Hippocampal formation (tissue), 2 donors: ENCODE data around the gene ACTG1.
A peak's percentile ranks its signal among the peaks of the same experiment; 100 is the strongest.

Experiments used
- DNase-seq, 2 donors: peaks; one replicate each; lab custom pipeline; 2025; lab: John Stamatoyannopoulos, UW

ACTG1 gene

GRCh38 chr17:81481073-81481799 is 31.4 kb downstream of the ACTG1 start:
- DNase-seq, result peak; percentile 56 to 76

DNA sequence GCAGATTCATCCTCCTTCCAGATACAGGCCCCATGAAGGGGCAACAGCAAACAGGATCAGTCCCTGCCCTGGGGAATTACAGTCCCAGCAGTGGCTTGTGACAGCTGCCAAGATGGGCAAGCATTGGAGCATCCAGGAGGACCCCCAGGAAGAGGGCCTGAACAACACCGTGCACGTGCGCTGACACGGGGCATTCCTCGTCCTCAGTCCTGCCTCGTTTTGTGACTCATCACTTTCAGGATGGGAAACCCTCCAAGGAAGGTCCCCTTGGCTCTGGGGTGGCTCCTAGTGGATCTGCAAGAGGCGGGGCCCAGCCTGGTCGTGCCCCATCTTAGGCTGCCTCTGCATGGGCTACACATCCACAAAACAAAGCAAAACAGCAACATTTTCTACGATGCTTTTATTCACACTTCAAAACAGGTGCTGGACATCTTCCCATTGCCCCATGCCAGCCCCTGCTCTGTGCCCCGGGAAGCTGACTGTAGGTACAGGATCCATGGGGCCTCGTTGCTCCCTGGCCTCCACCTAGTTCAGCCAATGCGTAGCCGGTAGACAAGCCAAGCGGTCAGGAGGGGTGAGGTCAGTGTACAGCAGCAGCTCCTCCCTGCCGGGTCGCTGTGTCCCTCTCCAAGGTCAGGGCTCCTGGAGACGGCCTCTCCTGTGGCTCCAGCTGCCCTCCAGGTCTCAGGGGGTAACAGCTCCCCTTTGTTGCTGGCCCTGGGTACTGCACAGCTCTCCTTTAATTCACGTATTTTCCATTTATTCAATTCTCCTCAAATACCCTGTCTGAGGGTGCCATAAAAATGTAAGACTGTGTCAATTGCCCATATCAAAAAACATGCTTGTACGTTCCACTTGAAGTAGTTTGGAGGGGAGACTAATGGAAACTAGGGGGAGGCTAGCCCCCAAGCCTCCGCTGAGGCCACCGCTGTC is 32.2 kb downstream of the ACTG1 start:
- no peak for DNase-seq

GRCh38 chr17:81479175-81480071 is 33.2 kb downstream of the ACTG1 start:
- no peak for DNase-seq

DNA sequence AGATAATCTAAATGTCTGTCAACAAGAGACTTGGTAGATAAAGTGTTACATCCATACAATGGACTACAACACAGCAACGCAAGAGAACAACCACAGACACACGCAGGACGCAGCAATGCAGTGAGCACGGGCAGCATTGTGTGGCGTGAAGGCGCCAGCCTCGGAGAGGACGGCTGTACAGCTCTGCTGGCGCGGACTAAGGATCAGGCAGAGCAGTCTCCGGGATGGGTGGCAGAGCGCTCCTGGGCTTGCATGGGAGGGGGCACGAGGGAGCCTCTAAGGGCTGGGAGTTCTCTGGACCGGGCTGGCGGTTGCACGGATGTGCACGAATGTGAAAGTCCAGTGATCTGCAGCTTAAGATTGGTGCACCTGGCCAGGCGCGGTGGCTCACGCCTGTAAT is 34.5 kb downstream of the ACTG1 start:
- no peak for DNase-seq

GRCh38 chr17:81477173-81477572 is 35.4 kb downstream of the ACTG1 start:
- DNase-seq, result no peak

DNA sequence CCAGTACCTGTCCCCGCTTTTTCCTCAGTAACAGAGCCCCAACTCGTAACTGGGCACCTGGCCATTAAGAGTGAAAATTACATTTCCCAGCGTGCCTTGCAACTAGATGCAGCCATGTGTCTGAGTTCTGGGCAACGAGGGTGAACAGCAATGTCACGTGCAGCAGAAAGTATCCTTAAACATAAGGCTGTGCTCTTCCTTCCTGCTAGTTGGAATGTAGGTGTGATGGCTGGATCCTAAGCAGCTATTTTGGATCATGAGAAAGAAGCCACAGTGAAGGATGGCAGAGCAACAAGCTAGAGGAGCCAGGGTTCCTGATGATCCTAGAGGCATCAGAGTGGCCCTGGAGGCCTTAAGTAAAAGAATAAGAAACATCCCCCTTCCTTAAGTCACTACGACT is 36.0 kb downstream of the ACTG1 start:
- no peak for DNase-seq

GRCh38 chr17:81476097-81476496 is 36.5 kb downstream of the ACTG1 start:
- no peak for DNase-seq

GRCh38 chr17:81474958-81475357 is 37.6 kb downstream of the ACTG1 start:
- no peak for DNase-seq

GRCh38 chr17:81473019-81473418 is 39.6 kb downstream of the ACTG1 start:
- no peak for DNase-seq

DNA sequence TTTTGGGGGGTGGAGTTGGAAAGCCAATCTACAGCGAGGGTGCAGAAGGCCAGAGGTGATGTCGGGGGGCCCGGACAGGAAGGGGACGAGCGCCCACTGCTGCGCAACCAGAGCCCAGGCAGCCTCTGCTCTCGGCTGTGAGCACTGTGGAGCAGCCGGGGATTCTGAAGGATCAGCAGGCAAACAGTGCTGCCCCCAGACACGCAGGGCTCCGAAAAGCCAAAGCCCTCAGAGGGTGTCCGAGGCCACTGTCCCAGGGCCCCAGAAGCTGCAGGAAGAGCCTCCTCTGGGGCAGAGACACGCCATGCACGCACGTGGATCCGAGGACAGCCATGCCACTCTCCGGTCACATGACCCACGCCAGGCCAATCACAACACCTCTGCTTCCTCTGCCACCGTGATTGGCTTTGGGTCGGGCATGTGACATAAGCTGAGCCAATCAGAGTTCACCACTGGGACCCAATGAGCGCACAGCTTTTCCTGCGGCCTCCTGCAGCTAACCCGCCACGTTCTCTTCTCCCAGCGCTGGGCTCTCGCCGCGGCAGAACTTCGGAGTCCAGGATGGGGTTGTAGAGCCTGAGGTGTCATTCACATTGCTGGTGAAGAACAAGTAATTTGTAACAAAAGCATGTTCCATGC is 40.7 kb downstream of the ACTG1 start:
- peak; percentile 5 to 71 for DNase-seq

DNA sequence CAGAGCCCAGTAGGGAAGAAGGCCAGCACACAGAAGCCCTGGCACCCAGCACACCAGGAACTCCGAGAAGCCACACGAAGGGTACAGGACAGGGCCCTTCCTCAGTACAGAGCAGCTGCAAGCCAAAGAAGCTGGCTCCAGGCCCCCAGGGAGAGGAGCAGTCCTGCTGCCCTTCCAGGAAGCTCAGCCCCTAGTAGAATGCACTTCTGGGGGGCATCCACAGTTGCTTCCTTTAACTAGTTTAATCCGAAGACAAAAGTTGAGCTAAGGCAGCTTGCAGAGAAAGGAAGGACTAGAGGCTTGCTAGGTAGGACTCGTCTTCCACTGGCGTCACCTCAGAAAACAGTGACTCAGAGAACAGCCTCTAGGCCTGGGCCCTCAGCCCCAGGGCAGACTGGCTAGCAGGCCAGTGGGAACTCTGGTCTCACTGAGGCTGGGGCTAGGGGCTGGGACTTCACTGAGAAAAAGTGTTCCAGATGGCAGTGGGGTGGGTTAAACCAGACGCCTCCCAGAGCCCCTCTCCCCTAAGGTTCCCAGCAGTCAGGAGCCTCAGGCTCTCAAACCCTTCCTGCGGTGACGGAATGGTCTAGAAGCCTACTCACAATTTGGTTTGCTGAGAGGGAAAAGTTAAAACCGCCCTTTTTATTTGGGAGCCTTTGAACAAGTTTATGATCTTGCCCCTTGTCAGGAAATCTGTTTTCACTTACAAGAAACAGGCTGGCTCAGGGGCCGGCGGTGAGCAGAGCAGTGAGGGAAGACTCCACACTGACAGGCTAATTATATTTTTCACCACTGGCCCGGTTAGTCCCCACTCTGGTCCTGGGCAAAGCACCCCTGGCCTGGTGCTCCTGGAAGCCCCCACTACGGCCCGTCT is 41.4 kb downstream of the ACTG1 start:
- DNase-seq, result no peak

DNA sequence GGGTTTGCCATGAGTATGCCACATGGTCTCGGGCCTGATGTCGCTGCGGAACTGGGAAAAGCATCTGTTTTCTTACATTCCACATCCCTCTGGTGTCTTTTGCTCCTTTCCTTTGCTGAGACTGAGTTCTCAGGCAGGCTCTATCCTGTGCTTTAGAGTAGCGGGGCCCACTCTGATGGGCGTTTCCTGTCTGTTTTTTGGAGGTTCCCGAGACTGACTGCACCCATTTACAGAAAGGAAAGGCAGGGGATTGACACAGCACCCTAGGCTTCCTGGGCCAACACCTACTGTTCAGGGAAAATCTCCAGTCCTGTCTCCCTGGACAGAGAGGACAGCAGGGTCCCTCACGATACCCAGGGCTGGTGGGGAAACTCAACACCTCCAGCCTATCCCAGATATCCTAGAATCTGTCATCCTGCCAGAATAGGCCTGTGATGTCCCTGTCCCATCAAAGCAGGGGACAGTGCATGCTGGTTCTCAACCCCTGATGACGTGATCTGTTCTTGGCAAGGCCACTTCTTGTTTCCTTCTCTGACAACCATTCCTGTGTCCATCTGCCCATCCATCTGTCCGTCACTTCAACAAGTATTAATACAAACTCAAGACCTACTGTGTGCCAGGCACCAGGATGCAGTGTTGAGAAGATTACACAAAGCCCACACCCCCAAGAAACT is 42.2 kb downstream of the ACTG1 start:
- DNase-seq, result no peak

DNA sequence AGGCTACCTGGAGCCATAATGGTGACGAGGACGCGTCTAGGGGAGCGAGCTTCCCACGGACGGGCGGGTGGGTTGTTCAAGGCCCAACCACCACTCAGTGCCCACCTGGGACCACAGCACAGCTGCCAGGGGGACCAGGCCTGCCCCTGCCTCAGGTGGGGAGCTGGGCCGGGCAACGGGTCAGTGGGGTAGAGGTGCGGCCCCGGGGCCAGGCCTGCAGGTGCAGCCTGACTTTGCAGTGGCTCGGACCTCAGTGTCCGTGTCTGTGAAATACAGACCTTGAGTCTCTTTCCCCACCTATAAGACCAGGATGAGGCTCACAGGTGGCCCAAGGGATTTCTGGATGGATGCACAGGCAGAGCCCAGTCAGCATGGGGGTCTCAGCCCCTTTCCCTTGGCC is 43.3 kb downstream of the ACTG1 start:
- DNase-seq, result no peak

- no peak for DNase-seq
Observed at GRCh38 chr17:81468770-81469121, 43.9 kb downstream of the ACTG1 start.

DNA sequence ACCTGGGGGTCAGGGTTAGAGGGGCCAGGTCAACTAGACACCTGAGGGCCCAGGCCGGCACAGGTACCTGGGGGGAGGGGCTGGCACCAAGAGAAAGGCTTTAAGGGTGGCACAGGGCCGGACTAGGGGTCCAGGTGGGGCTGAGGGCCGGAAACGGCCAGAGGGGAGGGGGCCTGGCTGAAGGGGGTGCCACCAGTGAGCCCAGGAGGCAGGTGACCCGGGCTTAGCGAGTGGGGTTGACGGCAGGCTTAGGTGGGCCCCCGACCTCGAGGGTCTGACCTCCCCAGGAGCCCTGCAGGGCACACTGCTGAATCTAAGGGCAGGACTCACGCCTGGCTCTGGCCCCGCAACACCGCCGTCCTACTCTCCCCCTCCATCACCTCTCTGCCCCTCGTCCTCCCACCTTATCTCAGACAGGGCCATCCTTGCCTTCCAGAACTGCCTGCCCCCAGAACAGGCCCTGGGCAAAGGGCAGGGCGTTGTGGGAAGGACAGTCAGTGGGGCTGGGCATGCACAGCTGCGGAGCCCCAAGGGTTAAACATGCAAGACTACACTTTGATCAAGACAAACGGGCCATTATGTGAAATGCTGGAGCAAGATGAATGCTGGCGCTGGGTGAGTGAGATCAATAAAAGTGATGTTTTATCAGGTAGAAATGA is 44.4 kb downstream of the ACTG1 start:
- no peak for DNase-seq

- no peak for DNase-seq
Observed at GRCh38 chr17:81466564-81467472, 45.8 kb downstream of the ACTG1 start.

DNA sequence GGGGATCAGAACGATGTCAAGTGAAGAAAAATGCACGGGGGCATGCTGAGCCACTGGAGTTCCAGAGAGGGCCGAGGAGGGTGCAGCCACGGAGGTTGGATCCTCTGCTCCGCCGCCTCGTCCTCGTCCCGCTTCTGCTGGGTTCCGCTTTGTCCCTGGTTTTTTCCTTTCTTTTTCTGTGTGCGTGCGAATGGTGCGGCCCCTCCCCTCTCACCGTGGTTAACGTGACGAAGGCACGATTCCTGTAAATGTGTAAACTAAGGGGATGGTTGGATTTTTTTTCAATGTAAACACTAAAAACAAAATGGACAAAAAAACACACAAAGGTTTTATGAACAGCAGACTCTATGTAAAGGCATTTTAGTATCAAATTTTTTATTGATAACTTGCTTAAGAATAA is 46.7 kb downstream of the ACTG1 start:
- no peak for DNase-seq

GRCh38 chr17:81464586-81464985 is 48.0 kb downstream of the ACTG1 start:
- DNase-seq, result no peak

DNA sequence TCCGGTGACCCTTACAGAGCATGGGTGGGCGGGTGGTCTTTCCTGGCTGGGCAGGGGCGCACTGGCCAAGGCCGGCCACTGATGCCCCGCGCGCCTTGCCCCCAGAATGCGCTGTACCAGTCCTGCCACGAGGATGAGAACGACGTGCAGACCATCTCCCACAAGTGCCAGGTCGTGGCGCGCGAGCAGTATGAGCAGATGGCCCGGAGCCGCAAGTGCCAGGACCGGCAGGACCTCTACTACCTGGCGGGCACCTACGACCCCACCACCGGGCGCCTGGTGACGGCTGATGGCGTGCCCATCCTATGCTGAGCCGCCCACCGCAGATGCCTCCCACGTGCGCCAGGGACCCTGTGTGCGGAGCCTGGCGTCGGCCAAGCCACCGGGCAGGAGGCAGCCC is 49.1 kb downstream of the ACTG1 start:
- DNase-seq, result no peak
